Activated CD4-positive, alpha-beta T cell treated with anti-CD3 and anti-CD28 coated beads, Interleukin-2, Interleukin-6, amounts not matched to agents 100 ng/mL and 50 ng/mL, durations not matched to agents 16 hours and 8 hours (primary cell): ENCODE measurements around the gene CIZ1.
"Not testable (repeated sequence)": the region's sequence is repeated elsewhere in the genome, so short reads cannot be mapped to it uniquely, and the experiment has no call there.

ENCODE experiments used
- DNase-seq: peaks from one replicate; pipeline ENCODE4 v3.0.0-alpha.2; 2020

Gene CIZ1, protein sequence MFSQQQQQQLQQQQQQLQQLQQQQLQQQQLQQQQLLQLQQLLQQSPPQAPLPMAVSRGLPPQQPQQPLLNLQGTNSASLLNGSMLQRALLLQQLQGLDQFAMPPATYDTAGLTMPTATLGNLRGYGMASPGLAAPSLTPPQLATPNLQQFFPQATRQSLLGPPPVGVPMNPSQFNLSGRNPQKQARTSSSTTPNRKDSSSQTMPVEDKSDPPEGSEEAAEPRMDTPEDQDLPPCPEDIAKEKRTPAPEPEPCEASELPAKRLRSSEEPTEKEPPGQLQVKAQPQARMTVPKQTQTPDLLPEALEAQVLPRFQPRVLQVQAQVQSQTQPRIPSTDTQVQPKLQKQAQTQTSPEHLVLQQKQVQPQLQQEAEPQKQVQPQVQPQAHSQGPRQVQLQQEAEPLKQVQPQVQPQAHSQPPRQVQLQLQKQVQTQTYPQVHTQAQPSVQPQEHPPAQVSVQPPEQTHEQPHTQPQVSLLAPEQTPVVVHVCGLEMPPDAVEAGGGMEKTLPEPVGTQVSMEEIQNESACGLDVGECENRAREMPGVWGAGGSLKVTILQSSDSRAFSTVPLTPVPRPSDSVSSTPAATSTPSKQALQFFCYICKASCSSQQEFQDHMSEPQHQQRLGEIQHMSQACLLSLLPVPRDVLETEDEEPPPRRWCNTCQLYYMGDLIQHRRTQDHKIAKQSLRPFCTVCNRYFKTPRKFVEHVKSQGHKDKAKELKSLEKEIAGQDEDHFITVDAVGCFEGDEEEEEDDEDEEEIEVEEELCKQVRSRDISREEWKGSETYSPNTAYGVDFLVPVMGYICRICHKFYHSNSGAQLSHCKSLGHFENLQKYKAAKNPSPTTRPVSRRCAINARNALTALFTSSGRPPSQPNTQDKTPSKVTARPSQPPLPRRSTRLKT

DNA sequence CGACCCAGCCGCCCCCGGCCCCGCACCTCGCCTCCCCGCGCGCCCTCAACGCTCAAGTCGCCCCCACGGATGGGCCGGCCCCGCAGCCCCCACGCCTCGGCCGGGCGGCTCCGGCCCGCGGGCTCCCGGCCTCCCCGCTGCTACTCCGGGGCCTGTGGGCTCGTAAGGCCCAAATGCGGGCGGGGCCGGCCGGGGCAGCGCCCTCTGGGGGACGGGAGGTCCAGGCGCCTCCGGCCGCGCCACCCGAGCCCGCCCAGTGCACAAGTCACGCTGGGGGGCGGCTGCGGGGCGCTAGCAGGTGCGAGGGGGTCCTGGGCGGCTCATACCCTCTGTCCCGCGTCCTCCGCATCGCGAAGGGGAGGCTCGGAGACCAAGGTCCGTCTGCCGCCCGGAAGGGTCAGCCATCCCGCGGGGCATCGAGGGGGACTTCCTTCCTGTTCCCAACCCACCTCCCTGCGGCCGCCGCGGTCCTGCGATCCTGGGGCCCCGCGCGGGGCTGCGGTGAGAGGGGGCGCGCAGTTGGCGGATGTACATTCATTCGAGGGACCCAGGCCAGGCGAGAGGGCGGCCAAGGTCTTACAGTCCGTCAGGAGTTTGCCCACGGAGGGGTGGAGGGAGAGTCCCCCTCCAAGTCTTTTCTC is at the start of gene CIZ1:
TSS of gene CIZ1 (minus strand) at position 167 of the 641 bp plus-strand sequence. CDS start 715 bp downstream, outside the sequence.
- peak; percentile 84 for DNase-seq

DNA sequence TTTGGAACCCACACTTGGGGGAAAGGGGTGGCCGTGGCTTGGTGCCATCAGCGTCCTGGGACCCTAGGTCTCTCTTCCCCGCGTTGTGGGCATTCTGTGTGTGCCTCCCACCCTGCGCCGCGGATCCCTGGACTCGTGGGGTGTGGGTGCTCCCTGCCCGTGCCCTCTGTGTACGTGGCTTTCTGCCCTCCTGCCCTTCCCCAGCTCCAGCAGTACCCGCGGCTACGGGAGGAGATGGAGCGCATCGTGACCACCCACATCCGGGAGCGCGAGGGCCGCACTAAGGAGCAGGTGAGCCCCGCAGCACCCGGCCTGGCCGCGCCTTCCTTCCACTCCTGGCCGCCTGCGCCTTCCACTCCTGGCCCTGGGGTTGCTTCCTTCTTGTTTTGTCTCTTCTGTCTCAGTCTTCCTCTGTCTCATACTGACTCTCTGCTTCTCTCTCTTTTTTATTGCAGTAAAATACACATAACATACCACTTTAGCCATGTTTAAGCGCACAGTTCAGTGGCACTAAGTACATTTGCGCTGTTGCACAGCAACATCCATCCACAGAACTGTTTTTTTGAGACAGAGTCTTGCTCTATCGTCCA is 42.5 kb upstream of the CIZ1 start:
- DNase-seq = no peak

DNA sequence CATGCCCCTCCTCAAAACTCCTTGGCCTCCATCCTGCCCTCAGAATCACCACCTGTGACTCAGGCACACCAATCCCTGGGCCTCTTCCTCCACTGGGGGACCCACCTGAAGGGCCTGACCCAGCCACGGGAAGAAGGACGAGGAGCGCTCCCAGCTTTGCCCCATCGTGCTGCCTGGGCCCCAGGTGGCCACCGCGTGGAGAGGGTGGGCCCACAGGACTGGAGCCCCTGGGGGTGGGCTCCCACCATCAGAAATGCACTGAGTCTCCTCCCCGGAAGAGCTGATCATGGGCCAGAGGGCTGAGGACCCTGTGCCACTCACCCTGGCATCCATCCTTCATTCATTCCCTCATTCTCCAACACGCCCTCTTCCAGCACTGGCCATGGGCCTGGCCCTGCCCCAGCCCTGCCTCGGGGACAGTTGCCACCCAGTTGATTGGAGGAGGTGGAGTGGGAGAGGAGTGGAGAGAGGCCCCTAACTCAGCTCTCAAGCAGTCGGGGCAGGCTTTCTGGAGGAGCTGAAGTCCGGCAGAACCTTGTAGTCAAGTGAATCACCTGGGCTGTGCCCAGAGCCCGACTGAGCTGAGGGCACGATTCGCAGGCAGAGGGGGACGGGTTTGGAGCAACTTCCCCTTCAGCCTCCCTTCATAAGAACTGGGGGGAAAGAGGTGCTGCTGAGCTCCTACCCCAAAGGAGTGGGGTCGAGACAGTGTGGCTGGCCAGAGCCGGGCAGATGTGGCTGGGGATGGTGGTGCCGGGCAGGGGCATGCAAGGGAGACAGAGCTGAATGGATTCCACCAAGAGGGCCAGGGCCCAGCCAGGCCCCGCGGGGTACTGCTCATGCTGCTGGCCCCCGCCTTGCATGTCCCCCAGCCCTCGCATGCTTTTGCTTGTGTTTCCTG is 41.4 kb upstream of the CIZ1 start:
- no peak for DNase-seq

DNA sequence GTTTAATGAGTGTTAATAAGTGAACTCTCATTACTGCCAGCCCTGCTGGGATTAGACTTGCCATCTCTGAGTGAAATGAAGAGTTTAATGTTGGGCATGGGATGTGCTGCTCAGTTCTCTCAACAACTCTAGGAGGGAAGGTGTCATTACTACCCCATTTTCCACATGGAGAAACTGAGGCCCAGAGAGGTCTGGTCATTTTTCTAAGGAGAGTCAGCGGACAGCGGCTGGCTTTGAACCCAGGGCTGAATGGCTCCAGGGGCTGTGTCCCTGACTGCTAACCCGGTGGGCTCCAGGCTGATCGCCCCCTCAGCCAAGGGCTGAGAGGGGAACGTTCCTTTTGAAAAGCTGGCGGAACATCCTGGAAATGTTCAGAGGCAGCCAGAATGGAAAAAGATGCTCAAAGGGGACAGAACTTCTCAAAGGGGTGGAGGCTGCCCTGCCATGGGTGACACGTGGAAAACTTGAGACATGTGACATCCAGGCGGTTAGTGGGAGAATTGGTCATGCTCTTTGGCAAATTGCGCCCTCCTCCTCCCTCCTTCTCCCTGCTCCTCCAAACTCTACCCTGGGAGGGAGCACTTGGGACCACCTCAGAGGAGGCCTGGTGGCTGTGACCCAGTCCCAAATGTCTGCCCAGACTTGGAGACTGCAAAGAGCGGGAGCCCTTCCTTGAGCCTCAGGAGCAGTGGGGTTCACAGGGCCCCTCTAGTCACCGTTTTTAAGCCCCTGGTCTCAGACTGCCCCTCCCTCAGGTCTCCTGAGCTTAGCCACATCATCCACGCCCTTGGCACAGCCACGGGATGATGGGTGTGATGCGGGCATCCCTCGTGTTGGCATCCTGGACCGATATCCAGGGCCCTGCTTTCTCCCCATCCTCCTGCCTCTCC is 40.5 kb upstream of the CIZ1 start:
- DNase-seq = no peak

DNA sequence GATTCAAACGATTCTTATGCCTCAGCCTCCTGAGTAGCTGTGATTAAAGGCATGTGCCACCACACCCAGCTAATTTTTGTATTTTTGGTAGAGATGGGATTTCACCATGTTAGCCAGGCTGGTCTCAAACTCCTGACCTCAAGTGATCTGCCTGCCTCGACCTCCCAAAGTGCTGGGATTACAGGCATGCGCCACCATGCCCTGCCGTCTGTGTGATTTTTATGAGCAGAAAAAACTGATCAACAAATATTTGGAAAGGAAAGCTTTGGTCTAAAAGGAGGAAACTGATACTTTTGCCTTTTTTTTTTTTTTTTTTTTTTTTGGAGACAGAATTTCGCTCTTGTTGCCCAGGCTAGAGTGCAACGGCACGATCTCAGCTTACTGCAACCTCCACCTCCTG is 39.5 kb upstream of the CIZ1 start:
- DNase-seq = not testable (repeated sequence)

DNA sequence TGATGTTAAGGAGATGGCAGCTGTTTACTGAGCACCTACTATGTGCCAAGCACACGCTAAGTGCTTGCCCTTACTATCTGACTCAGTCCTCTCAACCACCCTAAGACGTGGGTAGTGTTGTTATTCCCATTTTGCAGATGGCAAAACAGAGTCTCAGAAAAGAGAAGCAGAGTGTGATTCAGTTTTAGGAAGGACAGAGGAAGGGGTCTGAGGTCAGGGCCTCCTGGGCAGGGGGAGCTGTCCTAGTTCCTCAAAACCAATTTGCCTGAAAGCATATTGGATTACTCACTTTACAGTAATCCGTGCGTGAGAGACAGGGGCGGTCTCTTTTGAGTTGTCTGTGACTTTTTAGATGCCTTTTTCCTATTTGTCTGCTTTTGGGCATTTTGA is 35.0 kb upstream of the CIZ1 start:
- no peak for DNase-seq

DNA sequence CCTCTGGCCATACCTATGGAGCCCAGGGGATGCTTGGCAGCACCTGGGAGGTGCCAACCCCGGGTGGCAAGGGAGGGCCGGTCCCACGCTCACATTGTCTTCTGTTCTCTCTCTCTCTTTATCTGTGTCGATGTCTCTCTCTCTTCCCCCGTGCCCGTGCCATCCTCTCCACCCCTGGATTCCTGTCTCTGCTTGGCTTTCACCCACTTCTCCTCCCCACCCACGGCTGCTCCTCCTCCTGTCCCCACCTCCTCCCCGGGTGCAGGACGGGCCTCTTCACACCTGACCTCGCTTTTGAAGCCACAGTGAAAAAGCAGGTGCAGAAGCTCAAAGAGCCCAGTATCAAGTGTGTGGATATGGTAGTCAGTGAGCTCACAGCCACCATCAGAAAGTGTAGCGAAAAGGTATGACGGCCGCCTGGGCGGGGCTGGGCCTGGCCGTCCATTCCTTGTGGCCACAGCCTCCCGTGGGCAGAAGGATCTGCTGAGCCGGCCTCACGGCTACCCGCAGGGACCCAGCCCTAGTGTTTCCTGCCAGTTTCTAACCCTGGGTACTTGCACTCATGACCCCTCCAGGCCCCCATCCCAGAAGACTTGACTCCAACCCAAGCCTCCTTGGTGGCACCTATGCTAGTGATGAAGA is 34.5 kb upstream of the CIZ1 start:
- DNase-seq = no peak

DNA sequence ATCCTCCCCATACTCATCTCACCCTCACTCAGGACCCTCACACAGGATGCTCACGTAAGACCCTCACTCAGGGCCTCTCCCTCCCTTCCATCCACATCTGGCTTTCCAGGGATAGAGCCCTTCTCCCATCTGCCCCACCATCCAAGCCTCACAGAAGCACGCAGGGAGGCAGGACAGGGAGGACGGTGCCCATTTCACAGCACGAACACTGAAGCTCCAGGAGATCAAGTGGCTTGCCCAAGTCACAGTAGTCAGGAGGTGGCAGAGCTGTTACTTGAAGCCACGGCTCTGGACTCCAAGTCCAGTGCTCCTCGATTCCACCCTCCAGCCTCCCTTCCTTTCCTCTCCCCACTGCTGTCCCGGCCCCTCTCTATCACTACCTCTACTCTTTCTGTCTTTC is 33.5 kb upstream of the CIZ1 start:
- no peak for DNase-seq

DNA sequence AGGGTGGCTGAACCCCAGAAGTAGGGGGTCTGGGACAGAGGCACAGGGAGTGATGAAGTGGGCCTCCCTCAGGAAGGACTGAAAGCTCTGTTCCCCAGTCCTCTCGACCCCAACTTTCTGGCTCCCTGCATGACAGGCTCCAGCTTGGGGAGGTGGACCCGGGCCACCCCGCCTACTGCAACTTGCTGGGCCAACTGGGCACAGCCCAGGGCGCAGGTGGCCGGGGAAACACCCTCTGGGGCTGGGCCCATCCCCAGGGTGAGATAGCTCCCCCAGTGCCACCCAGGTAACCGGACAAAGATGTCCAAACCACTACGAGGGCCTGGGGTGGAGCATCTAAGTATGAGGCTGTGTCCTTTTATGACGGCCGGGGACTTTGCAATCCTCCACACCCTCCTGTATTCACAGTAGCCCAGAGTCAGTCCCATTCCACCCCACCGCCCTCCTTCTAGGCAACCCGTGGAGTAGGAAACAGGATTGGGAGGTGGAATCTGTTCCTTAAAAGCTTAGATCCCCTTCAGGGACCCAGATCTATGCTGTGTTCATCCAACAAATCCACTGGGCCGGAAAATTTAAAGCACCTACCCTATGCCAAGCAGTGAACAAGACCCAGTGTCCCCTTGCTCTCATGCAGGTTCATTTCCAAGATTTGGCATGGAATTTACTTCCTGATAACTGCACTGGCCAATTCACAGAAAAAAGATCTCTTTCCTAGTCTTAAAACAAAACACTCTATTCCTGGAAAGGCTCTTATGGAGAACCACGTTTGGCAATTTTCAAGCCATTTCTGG is 31.7 kb upstream of the CIZ1 start:
- DNase-seq = no peak

DNA sequence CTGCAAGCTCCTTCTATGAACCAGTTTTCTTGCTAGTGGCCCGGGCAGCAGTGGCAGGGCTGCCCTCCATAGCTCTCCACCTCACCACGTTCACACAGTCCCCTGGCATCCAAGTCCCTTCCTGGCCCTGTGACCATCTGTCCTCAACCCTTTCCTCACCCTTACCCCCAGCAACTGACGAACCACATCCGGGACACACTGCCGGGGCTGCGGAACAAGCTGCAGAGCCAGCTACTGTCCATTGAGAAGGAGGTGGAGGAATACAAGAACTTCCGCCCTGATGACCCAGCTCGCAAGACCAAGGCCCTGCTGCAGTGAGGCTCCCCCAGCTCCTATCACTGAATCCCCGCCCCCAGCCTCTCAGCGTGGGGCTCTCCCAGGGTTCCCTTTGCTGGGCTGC is 30.7 kb upstream of the CIZ1 start:
- no peak for DNase-seq

DNA sequence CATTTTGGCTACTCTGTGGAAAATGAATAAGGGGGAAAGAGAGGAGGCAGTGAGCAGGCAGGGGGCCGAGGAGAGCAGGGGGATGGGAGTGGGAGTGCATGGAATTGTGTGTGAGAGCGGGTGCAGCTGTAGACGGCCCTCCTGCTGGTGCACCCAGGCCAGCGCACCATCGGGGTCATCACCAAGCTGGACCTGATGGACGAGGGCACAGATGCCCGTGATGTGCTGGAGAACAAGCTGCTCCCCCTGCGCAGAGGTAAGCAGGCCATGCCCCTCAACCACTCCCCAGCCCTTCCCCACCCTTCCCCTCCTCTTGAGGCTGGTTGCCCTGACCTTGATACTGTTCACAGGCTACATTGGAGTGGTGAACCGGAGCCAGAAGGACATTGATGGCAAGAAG is 28.5 kb upstream of the CIZ1 start:
- no peak for DNase-seq

DNA sequence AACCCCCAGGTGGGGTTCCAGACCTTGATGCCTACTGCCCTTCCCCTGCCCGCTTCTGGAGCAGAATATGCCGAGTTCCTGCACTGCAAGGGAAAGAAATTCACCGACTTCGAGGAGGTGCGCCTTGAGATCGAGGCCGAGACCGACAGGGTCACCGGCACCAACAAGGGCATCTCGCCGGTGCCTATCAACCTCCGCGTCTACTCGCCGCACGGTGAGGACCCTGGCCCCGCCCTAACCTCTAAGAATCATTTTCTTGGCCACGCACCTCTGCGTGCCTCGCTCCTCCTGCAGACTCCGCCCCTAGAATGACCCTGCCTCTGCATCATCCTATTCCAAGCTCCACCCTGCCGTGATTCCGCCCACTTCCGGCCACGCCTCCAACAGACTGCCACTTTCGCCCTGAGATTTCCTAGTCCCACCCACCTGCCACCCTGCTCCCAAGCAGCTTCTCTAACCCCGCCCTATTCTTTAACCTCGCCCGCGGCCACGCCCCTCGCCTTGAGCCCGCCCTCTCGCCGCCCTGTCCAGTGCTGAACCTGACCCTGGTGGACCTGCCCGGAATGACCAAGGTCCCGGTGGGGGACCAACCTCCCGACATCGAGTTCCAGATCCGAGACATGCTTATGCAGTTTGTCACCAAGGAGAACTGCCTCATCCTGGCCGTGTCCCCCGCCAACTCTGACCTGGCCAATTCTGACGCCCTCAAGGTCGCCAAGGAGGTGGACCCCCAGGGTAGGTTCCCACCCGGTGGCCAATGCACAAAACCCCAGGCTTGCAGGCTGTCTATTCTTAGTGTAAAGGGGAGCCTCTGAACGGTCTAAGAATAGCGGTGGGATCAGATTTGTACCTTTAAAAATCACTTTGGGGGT is 27.4 kb upstream of the CIZ1 start:
- peak; percentile 97 for DNase-seq

DNA sequence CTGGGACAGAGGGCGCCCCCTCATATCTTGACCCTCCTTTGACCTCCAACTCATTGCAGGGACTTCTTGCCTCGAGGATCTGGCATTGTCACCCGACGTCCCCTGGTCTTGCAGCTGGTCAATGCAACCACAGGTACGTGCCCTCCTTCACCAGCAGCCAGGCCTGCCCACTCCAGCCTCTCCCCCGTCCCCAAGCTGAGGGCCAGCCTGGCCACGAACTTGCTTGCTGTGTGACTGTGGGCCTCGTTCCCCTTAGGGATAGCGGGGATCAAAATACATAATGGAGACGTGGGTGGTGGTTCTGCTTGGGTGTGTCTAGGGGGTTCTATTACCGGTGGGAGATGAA is 26.8 kb upstream of the CIZ1 start:
- DNase-seq = no peak

DNA sequence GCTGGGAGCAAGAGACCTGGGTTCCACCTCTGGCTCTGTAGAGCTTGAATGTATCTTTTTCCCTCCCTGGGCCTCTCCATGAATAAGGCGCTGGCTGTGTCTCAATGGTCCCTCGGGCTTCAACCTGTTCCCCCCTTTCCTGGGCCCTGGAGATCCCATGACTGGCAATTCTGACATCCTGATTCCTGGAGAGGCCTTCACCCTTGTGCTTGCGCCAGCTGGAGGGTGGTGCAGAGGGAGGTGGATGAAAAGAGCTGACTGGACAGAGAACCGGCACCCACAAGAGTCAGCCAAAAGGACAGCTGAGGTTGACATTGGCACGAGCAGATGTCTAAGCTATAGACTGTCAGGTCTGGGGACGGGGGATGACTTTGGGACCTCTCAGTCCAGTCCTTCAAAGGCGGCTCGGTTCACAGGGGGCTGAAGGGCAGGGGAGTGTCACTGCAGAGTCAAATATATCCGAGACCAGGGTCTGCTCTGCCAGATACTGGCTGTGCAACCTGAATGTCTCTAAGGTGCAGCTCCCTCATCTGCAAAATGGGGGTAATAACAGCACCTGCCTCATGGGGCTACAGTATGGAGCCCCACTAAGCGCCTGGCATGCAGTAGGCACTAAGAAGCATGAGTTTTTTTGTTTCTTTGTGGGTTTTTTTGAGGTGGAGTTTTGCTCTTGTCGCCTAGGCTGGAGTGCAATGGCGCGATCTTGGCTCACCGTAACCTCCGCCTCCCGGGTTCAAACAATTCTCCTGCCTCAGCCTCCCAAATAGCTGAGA is 25.6 kb upstream of the CIZ1 start:
- DNase-seq = no peak

DNA sequence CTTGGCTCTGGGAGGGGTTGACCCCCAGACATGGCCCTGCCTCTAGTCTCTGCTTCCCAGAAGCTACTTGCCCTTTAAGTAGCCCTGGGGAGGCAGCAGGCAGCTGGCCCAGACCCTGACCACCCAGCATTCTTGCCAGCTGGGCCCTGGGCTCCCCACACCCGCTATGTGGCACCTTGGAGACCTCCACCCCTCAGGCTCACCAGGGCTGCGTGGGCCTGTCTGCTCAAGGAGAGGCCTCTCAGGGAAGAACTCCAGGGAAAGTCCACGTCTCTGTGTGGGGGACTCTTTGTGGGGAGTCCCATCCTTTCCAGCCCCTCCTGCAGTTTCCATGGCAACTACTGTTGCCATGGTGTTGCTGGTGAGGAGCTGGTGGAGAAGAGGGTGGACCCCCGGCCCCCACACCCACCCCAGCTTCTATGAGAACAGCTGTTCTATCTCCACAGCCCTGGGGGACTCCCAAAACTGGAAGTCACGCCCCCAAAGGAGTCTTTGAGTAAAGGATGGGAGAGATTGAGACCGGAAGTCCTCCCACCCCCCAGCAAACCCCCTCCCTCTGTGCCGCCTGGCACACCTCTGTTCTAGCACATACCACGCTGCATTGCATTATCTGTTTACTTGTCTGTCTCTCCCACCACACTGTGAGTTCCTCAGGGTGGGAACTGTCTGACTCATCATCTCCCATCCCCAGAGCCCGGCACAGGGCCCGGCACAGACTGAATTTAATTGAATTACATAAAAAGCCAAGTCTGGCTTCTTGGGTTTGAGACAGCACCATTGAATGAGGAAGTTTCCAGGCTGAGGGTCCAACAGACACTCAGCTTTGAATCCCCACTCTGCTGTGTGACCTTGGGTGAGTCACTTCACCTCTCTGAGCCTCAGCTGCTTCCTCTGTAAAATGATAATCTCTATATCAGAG is 24.4 kb upstream of the CIZ1 start:
- no peak for DNase-seq

DNA sequence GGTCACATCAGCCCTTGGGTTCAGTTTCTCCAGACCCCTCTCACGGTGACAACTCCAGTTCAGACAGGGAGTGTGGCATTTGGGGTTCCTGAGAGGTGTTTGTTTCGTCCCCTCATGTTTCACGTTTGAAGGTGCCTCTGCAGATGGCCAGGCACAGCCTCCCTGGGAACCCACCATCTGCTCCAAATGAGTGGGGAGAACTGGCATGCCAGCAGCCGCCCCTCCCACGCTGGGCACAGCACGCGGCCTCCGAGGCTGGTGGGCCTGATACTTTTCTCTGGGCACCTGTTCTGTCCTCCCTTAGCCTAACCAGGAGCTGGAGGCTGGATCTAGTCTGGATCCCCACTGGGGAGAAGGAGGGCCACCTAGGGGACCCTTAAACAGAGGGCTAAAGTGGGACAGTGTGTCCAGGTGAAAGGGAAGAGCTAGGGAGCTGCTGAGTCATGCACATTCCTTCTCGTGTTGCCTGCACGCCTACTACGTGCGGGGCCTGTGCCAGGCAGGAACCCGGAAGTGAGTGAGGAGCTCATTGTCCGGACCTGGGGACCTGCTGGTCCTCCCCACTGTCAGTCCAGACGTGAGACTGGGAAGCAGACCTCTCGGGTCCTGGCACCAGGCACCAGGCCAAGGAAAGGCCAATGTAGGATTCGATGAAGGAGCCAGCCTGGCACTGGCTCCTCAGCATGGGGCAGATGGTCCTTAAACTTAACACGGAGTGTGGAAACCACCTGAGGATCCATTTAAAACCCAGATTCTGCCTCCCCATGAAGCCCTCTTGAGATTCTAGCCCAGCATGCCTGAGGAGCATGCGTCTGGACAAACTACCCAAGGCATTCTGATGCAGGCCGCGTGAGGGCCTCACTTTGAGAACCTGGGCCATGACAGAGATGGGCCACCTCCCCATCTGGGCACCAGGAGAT is 23.5 kb upstream of the CIZ1 start:
- no peak for DNase-seq
